GM21717 (cell line): ENCODE data around the gene DNAJA3.

Source experiments
- ATAC-seq: cut with Tn5 transposase; IDR thresholded peaks from one replicate; pipeline ENCODE4 v1.9.1; 2021; ENCODE audit warnings: mild to moderate bottlenecking, moderate library complexity; ENCODE audit not compliant: unreplicated experiment

Gene DNAJA3

GRCh38 chr16:4425378-4426020, at the start of gene DNAJA3:
DNAJA3 (plus strand) TSS chr16:4425868; CDS start chr16:4425882, 14 bp downstream.
- ATAC-seq, result peak; percentile 82

GRCh38 chr16:4376126-4376892, 49.4 kb upstream of the DNAJA3 start:
- ATAC-seq, result no peak

- no peak for ATAC-seq
Measured at GRCh38 chr16:4376893-4377572, 48.6 kb upstream of the DNAJA3 start.

GRCh38 chr16:4377573-4378154, 48.0 kb upstream of the DNAJA3 start:
- ATAC-seq, result no peak

- no peak for ATAC-seq
Measured at GRCh38 chr16:4378161-4378666, 47.5 kb upstream of the DNAJA3 start.

- no peak for ATAC-seq
Measured at GRCh38 chr16:4378999-4379690, 46.5 kb upstream of the DNAJA3 start.

GRCh38 chr16:4380119-4381063, 45.3 kb upstream of the DNAJA3 start:
- no peak for ATAC-seq

- no peak for ATAC-seq
Measured at GRCh38 chr16:4381072-4381934, 44.4 kb upstream of the DNAJA3 start.

GRCh38 chr16:4381935-4382794, 43.5 kb upstream of the DNAJA3 start:
- ATAC-seq, result no peak

- ATAC-seq, result no peak
Measured at GRCh38 chr16:4382795-4383357, 42.8 kb upstream of the DNAJA3 start.

GRCh38 chr16:4383591-4384444, 41.9 kb upstream of the DNAJA3 start:
- no peak for ATAC-seq

GRCh38 chr16:4384509-4384942, 41.1 kb upstream of the DNAJA3 start:
- ATAC-seq, result no peak

- no peak for ATAC-seq
Measured at GRCh38 chr16:4385066-4385788, 40.4 kb upstream of the DNAJA3 start.

GRCh38 chr16:4385789-4386450, 39.7 kb upstream of the DNAJA3 start:
- no peak for ATAC-seq

- ATAC-seq, result no peak
Measured at GRCh38 chr16:4386451-4386805, 39.2 kb upstream of the DNAJA3 start.
